ENCODE results near the gene SDS.

GRCh38 chr12:113437729-113438100, 34.0 kb upstream of the SDS start:
- TF ChIP-seq CTCF (IDR thresholded peaks at IDR 0.05; ENCODE audit: low read depth, low read length, missing input control) (no peak), TAF1 (conservative IDR thresholded peaks at IDR 0.05) (no peak), HNF4A (conservative IDR thresholded peaks at IDR 0.05) (no peak), EGR1 (IDR thresholded peaks at IDR 0.05; ENCODE audit: low read depth in 2 of 2) (no peak), FOXA1 (IDR thresholded peaks at IDR 0.05) (no peak), FOXA2 (IDR thresholded peaks at IDR 0.05) (no peak), SP1 (IDR thresholded peaks at IDR 0.05) (no peak)
- TF ChIP-seq, protein P1, sequence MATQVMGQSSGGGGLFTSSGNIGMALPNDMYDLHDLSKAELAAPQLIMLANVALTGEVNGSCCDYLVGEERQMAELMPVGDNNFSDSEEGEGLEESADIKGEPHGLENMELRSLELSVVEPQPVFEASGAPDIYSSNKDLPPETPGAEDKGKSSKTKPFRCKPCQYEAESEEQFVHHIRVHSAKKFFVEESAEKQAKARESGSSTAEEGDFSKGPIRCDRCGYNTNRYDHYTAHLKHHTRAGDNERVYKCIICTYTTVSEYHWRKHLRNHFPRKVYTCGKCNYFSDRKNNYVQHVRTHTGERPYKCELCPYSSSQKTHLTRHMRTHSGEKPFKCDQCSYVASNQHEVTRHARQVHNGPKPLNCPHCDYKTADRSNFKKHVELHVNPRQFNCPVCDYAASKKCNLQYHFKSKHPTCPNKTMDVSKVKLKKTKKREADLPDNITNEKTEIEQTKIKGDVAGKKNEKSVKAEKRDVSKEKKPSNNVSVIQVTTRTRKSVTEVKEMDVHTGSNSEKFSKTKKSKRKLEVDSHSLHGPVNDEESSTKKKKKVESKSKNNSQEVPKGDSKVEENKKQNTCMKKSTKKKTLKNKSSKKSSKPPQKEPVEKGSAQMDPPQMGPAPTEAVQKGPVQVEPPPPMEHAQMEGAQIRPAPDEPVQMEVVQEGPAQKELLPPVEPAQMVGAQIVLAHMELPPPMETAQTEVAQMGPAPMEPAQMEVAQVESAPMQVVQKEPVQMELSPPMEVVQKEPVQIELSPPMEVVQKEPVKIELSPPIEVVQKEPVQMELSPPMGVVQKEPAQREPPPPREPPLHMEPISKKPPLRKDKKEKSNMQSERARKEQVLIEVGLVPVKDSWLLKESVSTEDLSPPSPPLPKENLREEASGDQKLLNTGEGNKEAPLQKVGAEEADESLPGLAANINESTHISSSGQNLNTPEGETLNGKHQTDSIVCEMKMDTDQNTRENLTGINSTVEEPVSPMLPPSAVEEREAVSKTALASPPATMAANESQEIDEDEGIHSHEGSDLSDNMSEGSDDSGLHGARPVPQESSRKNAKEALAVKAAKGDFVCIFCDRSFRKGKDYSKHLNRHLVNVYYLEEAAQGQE (IDR thresholded peaks at IDR 0.05): no peak
